H1 (cell line): ENCODE measurements around the gene POFUT2. TPM values are rescaled to one million over a fixed set of nuclear protein-coding genes. Genes with fewer than 3 reads are reported as not detected.

ENCODE experiments used
- CTCF ChIA-PET: fragments of 300-600 bp; sonication (Branson Sonifier 250); formaldehyde crosslinking; loops from one replicate; lab custom pipeline; 2021; ENCODE audit not compliant: partially characterized antibody; lab: Charles Lee
- POLR2A ChIA-PET: fragments of 300-600 bp; sonication (Branson Sonifier 250); formaldehyde crosslinking; loops from one replicate; lab custom pipeline; 2021; ENCODE audit warnings: inconsistent platforms; ENCODE audit not compliant: partially characterized antibody; lab: Charles Lee
- DNase-seq, 2 experiments: peaks; one replicate each; pipeline versions ENCODE4 v3.0.0 to v3.0.0-alpha.2; 2010 to 2022; ENCODE audit warnings: low spot score in 2 of 2, low read depth in 1 of 2, mixed read lengths in 1 of 2
- FAIRE-seq: peaks from 2 replicates; lab custom pipeline; 2011; peaks lifted over from hg19 to GRCh38; lab: Jason Lieb, UNC
- H2AFZ ChIP-seq: 2 replicates; pipeline ENCODE4 v1.8.1; 2012; ENCODE audit warnings: low read length, inconsistent platforms
- H2AK5ac ChIP-seq: 2 replicates; pipeline ENCODE4 v1.6.1; 2013; ENCODE audit warnings: low read depth, low read length
- H2BK120ac ChIP-seq: replicated peaks from 2 replicates; pipeline ENCODE3; 2013; ENCODE audit warnings: low read depth, low read length, inconsistent platforms
- H2BK12ac ChIP-seq: 2 replicates; pipeline ENCODE4 v1.6.1; 2013; ENCODE audit warnings: low read depth, low read length
- H2BK15ac ChIP-seq: 2 replicates; pipeline ENCODE4 v1.6.1; 2013; ENCODE audit warnings: low read length
- H2BK20ac ChIP-seq: 2 replicates; pipeline ENCODE4 v1.6.1; 2013; ENCODE audit warnings: low read length
- H2BK5ac ChIP-seq: 2 replicates; pipeline ENCODE4 v1.6.1; 2013; ENCODE audit warnings: low read depth, low read length
- H3K14ac ChIP-seq: 2 replicates; pipeline ENCODE4 v1.6.1; 2013; ENCODE audit warnings: inconsistent platforms; ENCODE audit not compliant: insufficient read length
- H3K18ac ChIP-seq: 2 replicates; pipeline ENCODE4 v1.6.1; 2013; ENCODE audit warnings: low read length; ENCODE audit errors: extremely low read depth
- H3K23ac ChIP-seq: 2 replicates; pipeline ENCODE4 v1.6.1; 2013; ENCODE audit warnings: inconsistent platforms; ENCODE audit not compliant: insufficient read length
- H3K23me2 ChIP-seq: 2 replicates; pipeline ENCODE4 v1.6.1; 2013; ENCODE audit warnings: low read depth, low read length
- H3K27ac ChIP-seq: 2 replicates; pipeline ENCODE4 v1.6.1; 2011; ENCODE audit warnings: low read depth, low read length, inconsistent platforms
- H3K27me3 ChIP-seq, 4 experiments: replicated peaks in 1 of 4; 1 replicate in 1 of 4; 2 replicates in 3 of 4; pipeline versions ENCODE4 v1.6.1 to v1.8.1; 2011 to 2013; ENCODE audit warnings: low read length in 3 of 4, mild to moderate bottlenecking in 3 of 4, inconsistent platforms in 2 of 4, mixed read lengths in 2 of 4, moderate library complexity in 1 of 4; ENCODE audit not compliant: control insufficient read depth in 3 of 4, insufficient read depth in 3 of 4; ENCODE audit errors: extremely low read depth in 1 of 4
- H3K36me3 ChIP-seq, 4 experiments: 2 replicates each; pipeline versions ENCODE4 v1.6.1 to v1.8.1; 2011 to 2013; ENCODE audit warnings: mild to moderate bottlenecking in 4 of 4, low read length in 3 of 4, moderate library complexity in 2 of 4, control low read depth in 1 of 4, inconsistent platforms in 1 of 4; ENCODE audit not compliant: insufficient read depth in 4 of 4, control insufficient read depth in 2 of 4
- H3K4ac ChIP-seq: replicated peaks from 2 replicates; pipeline ENCODE3; 2013; ENCODE audit warnings: low read length, low read depth, mixed read lengths, inconsistent platforms; ENCODE audit not compliant: insufficient read length
- H3K4me1 ChIP-seq, 4 experiments: replicated peaks in 1 of 4; 1 replicate in 1 of 4; 2 replicates in 3 of 4; pipeline versions ENCODE4 v1.6.1 to v1.8.1; 2011 to 2013; ENCODE audit warnings: low read length in 3 of 4, inconsistent platforms in 2 of 4, mixed read lengths in 1 of 4; ENCODE audit not compliant: insufficient read depth in 4 of 4, control insufficient read depth in 3 of 4
- H3K4me2 ChIP-seq, 2 experiments: 2 replicates each; pipeline versions ENCODE4 v1.6.1 to v1.8.1; 2011 to 2013; ENCODE audit warnings: low read depth in 2 of 2, low read length in 2 of 2, control low read depth in 1 of 2, inconsistent platforms in 1 of 2, mild to moderate bottlenecking in 1 of 2; ENCODE audit not compliant: insufficient read depth in 1 of 2
- H3K4me3 ChIP-seq, 4 experiments: fragments of 200-600, 300-600 bp in 1 of 4; sonication (generic), shearing (Covaris generic), sonication (Bioruptor Twin) in 1 of 4; 2 replicates each; pipeline versions ENCODE4 v1.5.1 to v1.8.1; 2011 to 2016; ENCODE audit warnings: low read length in 4 of 4, low read depth in 3 of 4, control low read depth in 2 of 4, inconsistent platforms in 2 of 4, mild to moderate bottlenecking in 2 of 4, mixed read lengths in 1 of 4, moderate library complexity in 1 of 4; ENCODE audit not compliant: insufficient read depth in 2 of 4; ENCODE audit errors: extremely low read depth in 1 of 4
- H3K56ac ChIP-seq: replicated peaks from 2 replicates; pipeline ENCODE3; 2013; ENCODE audit warnings: low read depth, mild to moderate bottlenecking, mixed read lengths, low read length, inconsistent platforms; ENCODE audit not compliant: insufficient read length
- H3K79me1 ChIP-seq: 2 replicates; pipeline ENCODE4 v1.6.1; 2013; ENCODE audit warnings: low read depth, low read length, control low read depth
- H3K79me2 ChIP-seq, 2 experiments: 2 replicates each; pipeline versions ENCODE4 v1.6.1 to v1.8.1; 2012 to 2013; ENCODE audit warnings: low read length in 2 of 2, mild to moderate bottlenecking in 2 of 2, inconsistent platforms in 1 of 2; ENCODE audit not compliant: insufficient read depth in 2 of 2, control insufficient read depth in 1 of 2
- H3K9ac ChIP-seq, 4 experiments: replicated peaks in 1 of 4; 1 replicate in 1 of 4; 2 replicates in 3 of 4; pipeline versions ENCODE4 v1.6.1 to v1.8.1; 2011 to 2013; ENCODE audit warnings: low read depth in 3 of 4, low read length in 3 of 4, control low read depth in 2 of 4, mild to moderate bottlenecking in 2 of 4, moderate library complexity in 2 of 4, inconsistent platforms in 1 of 4; ENCODE audit errors: extremely low read depth in 1 of 4
- H3K9me3 ChIP-seq, 2 experiments: 2 replicates each; pipeline versions ENCODE4 v1.6.1 to v1.8.1; 2012 to 2013; ENCODE audit warnings: mild to moderate bottlenecking in 2 of 2, moderate library complexity in 2 of 2, control low read depth in 1 of 2, inconsistent platforms in 1 of 2, low read depth in 1 of 2, low read length in 1 of 2, mixed read lengths in 1 of 2; ENCODE audit not compliant: insufficient read depth in 2 of 2
- H4K20me1 ChIP-seq, 2 experiments: replicated peaks in 1 of 2; 2 replicates each; pipeline versions ENCODE3 to v1.8.1; 2011 to 2013; ENCODE audit warnings: inconsistent platforms in 2 of 2, low read length in 2 of 2, mild to moderate bottlenecking in 1 of 2; ENCODE audit not compliant: insufficient read depth in 2 of 2, control insufficient read depth in 1 of 2
- H4K5ac ChIP-seq: 2 replicates; pipeline ENCODE4 v1.6.1; 2013; ENCODE audit warnings: low read length, low read depth, mixed read lengths, inconsistent platforms; ENCODE audit not compliant: insufficient read length
- H4K8ac ChIP-seq: 2 replicates; pipeline ENCODE4 v1.8.0; 2013; ENCODE audit warnings: mild to moderate bottlenecking, moderate library complexity, low read length, inconsistent platforms; ENCODE audit not compliant: insufficient read depth; ENCODE audit errors: extremely low read depth
- H4K91ac ChIP-seq: replicated peaks from 2 replicates; pipeline ENCODE3; 2013; ENCODE audit warnings: low read length, mixed read lengths, inconsistent platforms; ENCODE audit not compliant: insufficient read length
- CEBPB ChIP-seq: IDR thresholded peaks from 2 replicates; pipeline ENCODE4 v1.6.1; 2012; ENCODE audit warnings: low read depth, low read length
- KDM5A ChIP-seq: fragments of 200-600 bp; IDR thresholded peaks from 2 replicates; pipeline ENCODE4 v1.7.1; 2012; ENCODE audit warnings: mild to moderate bottlenecking, low read length, inconsistent platforms, mixed read lengths
- NRF1 ChIP-seq: IDR thresholded peaks from 2 replicates; pipeline ENCODE4 v1.6.1; 2011; ENCODE audit warnings: mild to moderate bottlenecking, low read depth, low read length, improper control_type of control experiment
- POLR2A ChIP-seq, 2 experiments: IDR thresholded peaks; 1 replicate in 1 of 2; 2 replicates in 1 of 2; pipeline ENCODE4 v1.6.1; 2011; ENCODE audit warnings: low read depth in 2 of 2, low read length in 2 of 2, mild to moderate bottlenecking in 2 of 2; ENCODE audit errors: control extremely low read depth in 1 of 2
- RNF2 ChIP-seq: fragments of 200-900, 300-1000 bp; sonication (generic); IDR thresholded peaks from 2 replicates; pipeline ENCODE4 v1.7.1; 2016; ENCODE audit warnings: borderline replicate concordance, low read depth, mild to moderate bottlenecking, antibody characterized with exemption, low read length; ENCODE audit not compliant: poor library complexity, severe bottlenecking; ENCODE audit errors: missing control alignments
- SIN3A ChIP-seq, 2 experiments: IDR thresholded peaks in 1 of 2; conservative IDR thresholded peaks in 1 of 2; 2 replicates each; pipeline ENCODE4 v1.6.1; 2011 to 2012; ENCODE audit warnings: low read length in 2 of 2, improper control_type of control experiment in 1 of 2, low read depth in 1 of 2, mild to moderate bottlenecking in 1 of 2
- SIX5 ChIP-seq: IDR thresholded peaks from 2 replicates; pipeline ENCODE4 v1.6.1; 2011; ENCODE audit warnings: mild to moderate bottlenecking, low read depth, low read length
- SP4 ChIP-seq: IDR thresholded peaks from 2 replicates; pipeline ENCODE4 v1.6.1; 2012; ENCODE audit warnings: low read length, inconsistent platforms
- SRF ChIP-seq: IDR thresholded peaks from 2 replicates; pipeline ENCODE4 v1.6.1; 2011; ENCODE audit warnings: mild to moderate bottlenecking, low read depth, low read length, moderate library complexity
- WGBS, 2 experiments: shearing (Covaris generic) in 1 of 2; methylation state at CpG; one replicate each; pipeline versions ENCODE4 v1.1.6 to v1.1.7; 2013 to 2015; ENCODE audit warnings: low lambda C conversion rate in 2 of 2, mixed read lengths in 2 of 2, inconsistent platforms in 1 of 2, low coverage in 1 of 2, missing lambda C conversion rate in 1 of 2; ENCODE audit not compliant: insufficient replicate concordance in 2 of 2, insufficient coverage in 1 of 2, insufficient read length in 1 of 2; ENCODE audit errors: extremely low coverage in 1 of 2, missing lambda C conversion rate in 1 of 2; 5-methylcytosine and 5-hydroxymethylcytosine counted together
- polyA plus RNA-seq, 7 experiments: library from polyadenylated mRNA; depleted of rRNA in 3 of 7; stranded (reverse) in 5 of 7; unstranded in 2 of 7; fragments of >200 nt in 5 of 7; fragments of 200-250 nt in 2 of 7; gene quantifications; 1 replicate in 5 of 7; 2 replicates in 1 of 7; 4 replicates in 1 of 7; pipeline versions ENCODE4 v1.2.1 to v1.2.3, GENCODE V29; 2011 to 2013; ENCODE audit warnings: missing spikeins in 2 of 7, mixed read lengths in 2 of 7
- total RNA-seq: library from RNA; stranded (reverse); fragmentation: NEBNext Ultra II Directional; extraction: Animal tissue kit (Norgen Biotek cat#: 25700); gene quantifications from 2 replicates; pipeline ENCODE4 v1.2.1, GENCODE V29; 2021

POFUT2 gene
- total and polyA plus RNA-seq, 2 of the 8 experiments (the other 6 are each of a cell fraction or from before 2014, with no cell fraction given), result 13.7 to 32.1 TPM

DNA sequence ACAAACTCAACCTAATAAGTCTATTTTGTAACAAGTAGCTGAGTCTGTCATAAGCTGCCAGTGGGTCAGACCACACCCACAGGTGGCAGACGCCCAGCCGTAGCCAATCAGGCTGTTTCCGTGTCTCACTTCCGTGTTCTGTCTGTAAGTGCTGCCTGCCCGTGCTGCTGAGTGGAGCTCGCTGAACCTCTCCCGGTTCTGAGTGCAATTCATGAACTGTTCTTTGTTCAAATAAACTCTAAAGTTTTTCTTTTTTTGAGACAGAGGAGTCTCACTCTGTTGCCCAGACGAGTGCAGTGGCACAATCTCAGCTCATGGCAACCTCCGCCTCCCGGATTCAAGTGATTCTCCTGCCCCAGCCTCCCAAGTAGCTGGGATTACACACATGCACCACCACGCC is 25.1 kb downstream of the POFUT2 start:
- peak in 1 of 2 experiments; percentile 26 for DNase-seq
- CTCF ChIA-PET, result interaction anchor here (0.6 to 2.3 kb wide), 9 partner anchors 9 to 750 kb away, joined by 3 to 10 read pairs (median 4); no protein-coding TSS in a partner anchor

More for the DNA sequence above, 25.1 kb downstream of the POFUT2 start:
- no peaks in the 10 kb centered on the region for H3K79me2 ChIP-seq
- H3K18ac ChIP-seq, result no peak overlapping the region
- H3K23me2 ChIP-seq, result no peaks in the 10 kb centered on the region
- H3K14ac ChIP-seq, result no peak overlapping the region
- H3K27ac ChIP-seq, result no peak overlapping the region
- H2BK15ac ChIP-seq, result no peak overlapping the region
- H3K36me3 ChIP-seq, result peaks cover 6 to 36% (median 32%) of the 10 kb centered on the region in 4 experiments
- no peak for FAIRE-seq
- no peak overlapping the region for H2BK12ac ChIP-seq
- no peak overlapping the region for H3K4me2 ChIP-seq
- no peak overlapping the region for H2AK5ac ChIP-seq
- H2BK120ac ChIP-seq, result no peak overlapping the region
- H3K4me3 ChIP-seq, result no peak overlapping the region
- H4K8ac ChIP-seq, result no peak overlapping the region
- no peak overlapping the region for H3K4ac ChIP-seq
- no peak overlapping the region for H2BK20ac ChIP-seq
- no peak overlapping the region for H2AFZ ChIP-seq
- POLR2A ChIA-PET, result interaction anchor here (0.6 kb wide), 2 partner anchors 14 to 105 kb away, joined by 3 read pairs; no protein-coding TSS in a partner anchor
- H4K20me1 ChIP-seq, result peaks cover 0 to 7% of the 10 kb centered on the region in 2 experiments
- H4K91ac ChIP-seq, result no peak overlapping the region
- H3K56ac ChIP-seq, result no peak overlapping the region
- H2BK5ac ChIP-seq, result no peak overlapping the region
- H3K79me1 ChIP-seq, result no peaks in the 10 kb centered on the region; the same call in 1 of the 2 replicates
- no peak overlapping the region for H3K9ac ChIP-seq
- no peaks in the 10 kb centered on the region for H3K27me3 ChIP-seq
- no peak for TF ChIP-seq CEBPB
- TF ChIP-seq SRF, result no peak
- no peak for TF ChIP-seq RNF2
- TF ChIP-seq NRF1, result no peak
- TF ChIP-seq SIX5, result no peak
- no peak for TF ChIP-seq SIN3A (conservative IDR thresholded peaks at IDR 0.05 in 1 of 2, IDR thresholded peaks at IDR 0.05 in 1 of 2; ENCODE audit: low read depth in 1 of 2, low read length in 2 of 2)
- TF ChIP-seq KDM5A, result no peak
- no peak for TF ChIP-seq SP4
- TF ChIP-seq POLR2A (IDR thresholded peaks at IDR 0.05; ENCODE audit: control extremely low read depth in 1 of 2, low read depth in 2 of 2, low read length in 2 of 2), result no peak
- H3K4me1 ChIP-seq, result peaks cover 0 to 4% (median 0%) of the 10 kb centered on the region in 4 experiments; a peak in 1 of 7 replicates
- no peak overlapping the region for H4K5ac ChIP-seq
- no peak overlapping the region for H3K23ac ChIP-seq
- H3K9me3 ChIP-seq, result no peaks in the 10 kb centered on the region
- 93% methylated on average over 11 of the region's 11 CpGs; no CpG with 5 or more reads in 1 of the 2 experiments for WGBS, 2 experiments
